ENCODE data around the gene MYPOP. TPM values are rescaled to one million over a fixed set of nuclear protein-coding genes. Genes with fewer than 3 reads are reported as not detected.

MYPOP gene
- total RNA-seq, 1 experiment from 2014 or later = 9.0 TPM

DNA sequence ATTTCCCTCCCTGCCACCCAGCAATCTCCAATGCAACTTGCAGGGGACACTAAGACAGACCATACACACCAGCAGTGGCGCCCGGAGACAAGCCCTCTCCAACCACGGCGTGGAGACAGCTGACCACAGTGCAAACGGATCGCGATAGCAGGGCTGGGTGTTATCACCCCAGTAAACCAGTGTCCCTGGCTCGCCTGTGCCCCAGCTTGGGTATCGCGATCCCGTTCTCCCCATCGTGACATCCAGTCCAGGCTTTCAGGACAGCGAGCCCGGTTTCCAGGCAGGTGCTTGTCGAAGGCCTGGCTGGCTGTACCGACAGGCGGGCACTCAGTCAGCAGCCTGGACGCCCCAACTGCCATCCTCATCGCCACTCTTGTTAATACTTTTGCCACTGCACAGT is 32.9 kb upstream of the MYPOP start:
- Histone ChIP-seq H2AFZ (ENCODE audit: low read length) (no peak overlapping the region), H3K56ac (ENCODE audit: insufficient read length, low read depth, low read length) (no peak overlapping the region), H3K79me1 (ENCODE audit: insufficient read depth, low read depth, low read length, poor library complexity, severe bottlenecking) (no peaks in the 10 kb centered on the region), H3K27ac (ENCODE audit: insufficient read length, low read depth, low read length) (no peak overlapping the region), H2BK5ac (ENCODE audit: insufficient read length, low read length) (no peak overlapping the region), H3K18ac (ENCODE audit: insufficient read length, low read depth, low read length) (no peak overlapping the region), H3T11ph (ENCODE audit: low read length) (no peak overlapping the region), H3K23ac (ENCODE audit: insufficient read length, low read depth, low read length) (no peak overlapping the region), H3K27me3 (ENCODE audit: insufficient read depth, low read length) (no peaks in the 10 kb centered on the region), H3K79me2 (ENCODE audit: insufficient read depth, low read length) (no peaks in the 10 kb centered on the region), H2BK15ac (ENCODE audit: low read depth, low read length) (no peak overlapping the region), H3K9me3 (ENCODE audit: control insufficient read depth, low read depth, low read length) (no peaks in the 10 kb centered on the region), H4K20me1 (ENCODE audit: control insufficient read depth, insufficient read depth, insufficient read length) (no peaks in the 10 kb centered on the region), H3K4me2 (ENCODE audit: insufficient read depth, insufficient read length, low read length) (no peak overlapping the region), H3K23me2 (ENCODE audit: insufficient read length, low read depth, low read length, poor library complexity, severe bottlenecking) (no peaks in the 10 kb centered on the region), H2BK12ac (ENCODE audit: insufficient read length, low read depth, low read length) (no peak overlapping the region), H3K4me1 (ENCODE audit: insufficient read depth, low read length) (no peaks in the 10 kb centered on the region), H3K4ac (ENCODE audit: low read depth, low read length) (no peak overlapping the region), H4K8ac (replicated peaks; ENCODE audit: insufficient read length, low read depth, low read length) (no peak overlapping the region), H4K91ac (ENCODE audit: insufficient read length, low read depth, low read length) (no peak overlapping the region), H2BK20ac (ENCODE audit: low read depth, low read length, poor library complexity, severe bottlenecking) (no peak overlapping the region), H3K9ac (ENCODE audit: extremely low read depth, insufficient read length, low read length) (no peak overlapping the region), H2BK120ac (ENCODE audit: low read depth, low read length, poor library complexity, severe bottlenecking) (no peak overlapping the region), H4K5ac (ENCODE audit: insufficient read length, low read depth, low read length) (no peak overlapping the region), H3K14ac (ENCODE audit: insufficient read depth, low read length) (no peak overlapping the region; the same call in 1 of the 2 replicates), H2AK5ac (ENCODE audit: insufficient read length, low read length) (no peak overlapping the region)
- peaks cover 7 to 34% of the 10 kb centered on the region in 2 experiments; a peak in 3 of 4 replicates for H3K4me1 Mint-ChIP-seq
- TF ChIP-seq, protein P1, sequence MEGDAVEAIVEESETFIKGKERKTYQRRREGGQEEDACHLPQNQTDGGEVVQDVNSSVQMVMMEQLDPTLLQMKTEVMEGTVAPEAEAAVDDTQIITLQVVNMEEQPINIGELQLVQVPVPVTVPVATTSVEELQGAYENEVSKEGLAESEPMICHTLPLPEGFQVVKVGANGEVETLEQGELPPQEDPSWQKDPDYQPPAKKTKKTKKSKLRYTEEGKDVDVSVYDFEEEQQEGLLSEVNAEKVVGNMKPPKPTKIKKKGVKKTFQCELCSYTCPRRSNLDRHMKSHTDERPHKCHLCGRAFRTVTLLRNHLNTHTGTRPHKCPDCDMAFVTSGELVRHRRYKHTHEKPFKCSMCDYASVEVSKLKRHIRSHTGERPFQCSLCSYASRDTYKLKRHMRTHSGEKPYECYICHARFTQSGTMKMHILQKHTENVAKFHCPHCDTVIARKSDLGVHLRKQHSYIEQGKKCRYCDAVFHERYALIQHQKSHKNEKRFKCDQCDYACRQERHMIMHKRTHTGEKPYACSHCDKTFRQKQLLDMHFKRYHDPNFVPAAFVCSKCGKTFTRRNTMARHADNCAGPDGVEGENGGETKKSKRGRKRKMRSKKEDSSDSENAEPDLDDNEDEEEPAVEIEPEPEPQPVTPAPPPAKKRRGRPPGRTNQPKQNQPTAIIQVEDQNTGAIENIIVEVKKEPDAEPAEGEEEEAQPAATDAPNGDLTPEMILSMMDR (conservative IDR thresholded peaks at IDR 0.05) = no peak
- H3K9me3 Mint-ChIP-seq = no peaks in the 10 kb centered on the region; a peak in 1 of 5 replicates
- WGBS (ENCODE audit: extremely low coverage, insufficient read length, low lambda C conversion rate) = no CpG with 5 or more reads among the region's 19 CpGs
- H3K27me3 Mint-ChIP-seq (ENCODE audit: low read depth) = peaks cover 50% of the 10 kb centered on the region
- peak overlapping the region in 1 of 3 experiments; percentile 50; a peak in 1 of 7 replicates for H3K27ac Mint-ChIP-seq
- no peak overlapping the region; a peak in 2 of 5 replicates for H3K4me3 Mint-ChIP-seq
- no peak for DNase-seq
- peaks cover 0 to 5% (median 2%) of the 10 kb centered on the region in 3 experiments; a peak in 3 of 7 replicates for H3K36me3 Mint-ChIP-seq (ENCODE audit: insufficient read depth in 1 of 3, low read depth in 3 of 3)
